A673 (cell line): ENCODE measurements around the gene MRPL1.

Experiments used
- EZH2 ChIP-seq: fragments of 200-600 bp; sonication (generic); IDR thresholded peaks from 2 replicates; pipeline ENCODE4 v1.6.1; 2017; ENCODE audit warnings: borderline replicate concordance, low read depth, mild to moderate bottlenecking, mixed read lengths, antibody characterized with exemption, low read length; ENCODE audit not compliant: poor library complexity, severe bottlenecking
- TF ChIP-seq, protein P1 (sequence below): fragments of 300-800, 200-600 bp; sonication (generic); conservative IDR thresholded peaks from 2 replicates; pipeline ENCODE4 v1.5.1; 2017; ENCODE audit warnings: low read depth, mild to moderate bottlenecking, antibody characterized with exemption, low read length, moderate library complexity, mixed read lengths

DNA sequence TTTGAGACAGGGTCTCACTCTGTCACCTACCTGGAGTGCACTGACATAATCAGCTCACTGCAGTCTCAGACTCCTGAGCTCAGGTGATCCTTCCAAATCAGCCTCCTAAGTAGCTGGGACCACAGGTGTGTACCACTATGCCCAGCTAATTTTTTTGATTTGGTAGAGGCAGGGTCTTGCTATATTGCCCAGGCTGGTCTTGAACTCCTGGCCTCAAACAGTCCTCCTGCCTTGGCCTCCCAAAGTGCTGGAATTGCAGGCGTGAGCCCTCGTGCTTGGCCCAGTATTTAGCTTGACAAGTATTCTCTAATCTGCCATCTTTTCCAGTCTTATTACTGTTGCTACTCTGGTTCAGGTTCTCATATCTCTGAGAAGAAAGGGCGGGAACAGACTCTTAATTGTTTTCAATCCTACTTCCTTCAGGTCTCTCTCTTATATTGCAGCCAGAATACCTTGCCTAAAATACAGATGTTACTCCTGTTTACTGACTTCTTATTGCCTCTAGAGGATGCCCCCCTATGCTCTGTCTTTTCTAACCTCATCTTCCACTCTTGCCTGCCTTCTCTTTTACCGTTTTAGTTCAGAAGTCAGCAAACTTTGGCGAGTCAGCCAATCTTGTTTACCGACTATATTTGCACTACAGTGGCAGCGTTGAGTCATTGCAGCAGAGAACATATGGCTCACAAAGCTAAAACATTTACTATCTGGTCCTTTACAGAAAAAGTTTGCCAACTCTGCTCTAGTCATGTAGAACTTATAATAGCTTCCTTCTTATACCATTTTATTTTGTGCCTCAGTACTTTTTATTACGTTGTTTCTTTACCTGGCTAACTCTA lies 19.0 kb downstream of the MRPL1 start:
- TF ChIP-seq, protein P1, sequence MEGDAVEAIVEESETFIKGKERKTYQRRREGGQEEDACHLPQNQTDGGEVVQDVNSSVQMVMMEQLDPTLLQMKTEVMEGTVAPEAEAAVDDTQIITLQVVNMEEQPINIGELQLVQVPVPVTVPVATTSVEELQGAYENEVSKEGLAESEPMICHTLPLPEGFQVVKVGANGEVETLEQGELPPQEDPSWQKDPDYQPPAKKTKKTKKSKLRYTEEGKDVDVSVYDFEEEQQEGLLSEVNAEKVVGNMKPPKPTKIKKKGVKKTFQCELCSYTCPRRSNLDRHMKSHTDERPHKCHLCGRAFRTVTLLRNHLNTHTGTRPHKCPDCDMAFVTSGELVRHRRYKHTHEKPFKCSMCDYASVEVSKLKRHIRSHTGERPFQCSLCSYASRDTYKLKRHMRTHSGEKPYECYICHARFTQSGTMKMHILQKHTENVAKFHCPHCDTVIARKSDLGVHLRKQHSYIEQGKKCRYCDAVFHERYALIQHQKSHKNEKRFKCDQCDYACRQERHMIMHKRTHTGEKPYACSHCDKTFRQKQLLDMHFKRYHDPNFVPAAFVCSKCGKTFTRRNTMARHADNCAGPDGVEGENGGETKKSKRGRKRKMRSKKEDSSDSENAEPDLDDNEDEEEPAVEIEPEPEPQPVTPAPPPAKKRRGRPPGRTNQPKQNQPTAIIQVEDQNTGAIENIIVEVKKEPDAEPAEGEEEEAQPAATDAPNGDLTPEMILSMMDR, result no peak
- TF ChIP-seq EZH2, result no peak
